ENCODE results near the gene FGFRL1. TPM values are rescaled to one million over a fixed set of nuclear protein-coding genes. Genes with fewer than 3 reads are reported as not detected.

FGFRL1 gene
- total RNA-seq, 1 experiment from 2014 or later = 26.1 TPM

GRCh38 chr4:1032861-1033260 is 21.4 kb downstream of the FGFRL1 start:
- no peaks in the 10 kb centered on the region for H3K79me1 ChIP-seq (ENCODE audit: insufficient read depth, low read depth, low read length, poor library complexity, severe bottlenecking)
- H3K27me3 ChIP-seq (ENCODE audit: insufficient read depth, low read length) = no peaks in the 10 kb centered on the region
- no peak overlapping the region for H4K8ac ChIP-seq (replicated peaks; ENCODE audit: insufficient read length, low read depth, low read length)
- no peak overlapping the region for H3K9ac ChIP-seq (ENCODE audit: extremely low read depth, insufficient read length, low read length)
- WGBS (ENCODE audit: extremely low coverage, insufficient read length, low lambda C conversion rate) = no CpG with 5 or more reads among the region's 10 CpGs
- Mint-ChIP-seq H3K27me3 (ENCODE audit: low read depth) (no peaks in the 10 kb centered on the region), H3K36me3 (ENCODE audit: insufficient read depth in 1 of 3, low read depth in 3 of 3) (no peaks in the 10 kb centered on the region), H3K4me1 (no peaks in the 10 kb centered on the region), H3K27ac (no peak overlapping the region), H3K4me3 (no peak overlapping the region), H3K9me3 (no peaks in the 10 kb centered on the region)
- H3K4ac ChIP-seq (ENCODE audit: low read depth, low read length) = no peak overlapping the region
- H3K4me2 ChIP-seq (ENCODE audit: insufficient read depth, insufficient read length, low read length) = no peak overlapping the region
- no peaks in the 10 kb centered on the region for H3K79me2 ChIP-seq (ENCODE audit: insufficient read depth, low read length)
- no peak overlapping the region for H3K14ac ChIP-seq (ENCODE audit: insufficient read depth, low read length)
- H3K56ac ChIP-seq (ENCODE audit: insufficient read length, low read depth, low read length) = no peak overlapping the region
- no peaks in the 10 kb centered on the region for H3K9me3 ChIP-seq (ENCODE audit: control insufficient read depth, low read depth, low read length)
- no peak overlapping the region for H3T11ph ChIP-seq (ENCODE audit: low read length)
- no peaks in the 10 kb centered on the region for H3K4me1 ChIP-seq (ENCODE audit: insufficient read depth, low read length)
- H2AFZ ChIP-seq (ENCODE audit: low read length) = no peak overlapping the region
- no peak overlapping the region for H2BK12ac ChIP-seq (ENCODE audit: insufficient read length, low read depth, low read length)
- H3K27ac ChIP-seq (ENCODE audit: insufficient read length, low read depth, low read length) = no peak overlapping the region
- H2BK20ac ChIP-seq (ENCODE audit: low read depth, low read length, poor library complexity, severe bottlenecking) = no peak overlapping the region
- no peak overlapping the region for H2AK5ac ChIP-seq (ENCODE audit: insufficient read length, low read length)
- DNase-seq = no peak
- H3K23ac ChIP-seq (ENCODE audit: insufficient read length, low read depth, low read length) = no peak overlapping the region
- no peaks in the 10 kb centered on the region for H3K23me2 ChIP-seq (ENCODE audit: insufficient read length, low read depth, low read length, poor library complexity, severe bottlenecking)
- H2BK120ac ChIP-seq (ENCODE audit: low read depth, low read length, poor library complexity, severe bottlenecking) = no peak overlapping the region
- H3K18ac ChIP-seq (ENCODE audit: insufficient read length, low read depth, low read length) = no peak overlapping the region
- no peak overlapping the region for H4K91ac ChIP-seq (ENCODE audit: insufficient read length, low read depth, low read length)
- H2BK5ac ChIP-seq (ENCODE audit: insufficient read length, low read length) = no peak overlapping the region
- no peak overlapping the region for H4K5ac ChIP-seq (ENCODE audit: insufficient read length, low read depth, low read length)
- no peak for TF ChIP-seq CTCF (conservative IDR thresholded peaks at IDR 0.05)
- no peaks in the 10 kb centered on the region for H4K20me1 ChIP-seq (ENCODE audit: control insufficient read depth, insufficient read depth, insufficient read length)
- no peak overlapping the region for H2BK15ac ChIP-seq (ENCODE audit: low read depth, low read length)

All from H9 (cell line).